T-helper 22 cell (primary cell): Measurements from ENCODE around the gene EPS8L3.
"Not testable (repeated sequence)": the region's sequence is repeated elsewhere in the genome, so short reads cannot be mapped to it uniquely, and the experiment has no call there.

Source experiments
- DNase-seq: peaks from one replicate; pipeline ENCODE4 v3.0.0-alpha.2; 2020; ENCODE audit warnings: low read depth

Gene EPS8L3

GRCh38 chr1:109763646-109764415 is at the start of gene EPS8L3:
Gene EPS8L3 (minus strand): TSS chr1:109763923. CDS start chr1:109761749, 2,174 bp downstream.
- DNase-seq = no peak

- DNase-seq = no peak
Measured at GRCh38 chr1:109812691-109813393, 49.1 kb upstream of the EPS8L3 start.

- no peak for DNase-seq
Measured at GRCh38 chr1:109808703-109809102, 45.0 kb upstream of the EPS8L3 start.

- no peak for DNase-seq
Measured at GRCh38 chr1:109807822-109808680, 44.3 kb upstream of the EPS8L3 start.

- no peak for DNase-seq
Measured at GRCh38 chr1:109807402-109807801, 43.7 kb upstream of the EPS8L3 start.

GRCh38 chr1:109806733-109807400 is 43.1 kb upstream of the EPS8L3 start:
- DNase-seq = no peak

- no peak for DNase-seq
Measured at GRCh38 chr1:109805486-109806165, 41.9 kb upstream of the EPS8L3 start.

GRCh38 chr1:109804660-109805059 is 40.9 kb upstream of the EPS8L3 start:
- no peak for DNase-seq

GRCh38 chr1:109803901-109804331 is 40.2 kb upstream of the EPS8L3 start:
- DNase-seq = no peak

DNA sequence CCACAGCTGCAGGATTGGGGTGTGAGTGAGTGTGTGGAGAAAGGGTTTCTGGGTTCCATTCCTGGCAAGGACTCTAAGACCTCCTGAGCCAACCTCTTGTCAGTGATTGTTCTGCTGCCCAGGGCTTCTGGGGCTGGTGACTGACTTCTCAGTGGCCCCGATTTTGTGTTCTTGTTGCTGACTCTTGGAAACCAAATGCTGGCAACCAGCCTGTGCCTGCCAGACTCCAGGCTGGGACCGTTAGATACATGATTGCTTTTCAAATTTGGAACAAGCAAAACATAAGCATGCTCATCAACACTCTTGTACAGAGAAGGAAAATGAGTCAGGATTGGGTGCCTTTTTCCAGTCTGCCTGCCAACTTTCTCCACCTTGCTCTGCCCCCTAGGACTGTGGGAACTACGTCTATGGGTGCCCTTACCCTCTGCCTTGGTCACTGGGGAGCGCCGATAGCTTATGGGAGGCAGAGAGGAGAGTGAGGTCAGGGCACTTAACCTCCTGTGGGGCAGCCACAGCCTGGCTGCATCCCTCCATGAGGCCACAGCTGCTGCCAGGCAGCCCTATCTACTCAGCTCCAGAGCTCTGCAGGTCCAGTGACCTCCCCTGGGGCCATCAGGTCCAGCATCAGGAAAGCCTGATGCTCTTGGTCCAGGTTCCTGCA is 39.3 kb upstream of the EPS8L3 start:
- DNase-seq = no peak

- peak; percentile 41 for DNase-seq
Measured at GRCh38 chr1:109802136-109802900, 38.6 kb upstream of the EPS8L3 start.

- no peak for DNase-seq
Measured at GRCh38 chr1:109801791-109802135, 38.0 kb upstream of the EPS8L3 start.

- DNase-seq = no peak
Measured at GRCh38 chr1:109800291-109800690, 36.6 kb upstream of the EPS8L3 start.

- DNase-seq = no peak
Measured at GRCh38 chr1:109799445-109799844, 35.7 kb upstream of the EPS8L3 start.

GRCh38 chr1:109797303-109797595 is 33.5 kb upstream of the EPS8L3 start:
- DNase-seq = not testable (repeated sequence)

DNA sequence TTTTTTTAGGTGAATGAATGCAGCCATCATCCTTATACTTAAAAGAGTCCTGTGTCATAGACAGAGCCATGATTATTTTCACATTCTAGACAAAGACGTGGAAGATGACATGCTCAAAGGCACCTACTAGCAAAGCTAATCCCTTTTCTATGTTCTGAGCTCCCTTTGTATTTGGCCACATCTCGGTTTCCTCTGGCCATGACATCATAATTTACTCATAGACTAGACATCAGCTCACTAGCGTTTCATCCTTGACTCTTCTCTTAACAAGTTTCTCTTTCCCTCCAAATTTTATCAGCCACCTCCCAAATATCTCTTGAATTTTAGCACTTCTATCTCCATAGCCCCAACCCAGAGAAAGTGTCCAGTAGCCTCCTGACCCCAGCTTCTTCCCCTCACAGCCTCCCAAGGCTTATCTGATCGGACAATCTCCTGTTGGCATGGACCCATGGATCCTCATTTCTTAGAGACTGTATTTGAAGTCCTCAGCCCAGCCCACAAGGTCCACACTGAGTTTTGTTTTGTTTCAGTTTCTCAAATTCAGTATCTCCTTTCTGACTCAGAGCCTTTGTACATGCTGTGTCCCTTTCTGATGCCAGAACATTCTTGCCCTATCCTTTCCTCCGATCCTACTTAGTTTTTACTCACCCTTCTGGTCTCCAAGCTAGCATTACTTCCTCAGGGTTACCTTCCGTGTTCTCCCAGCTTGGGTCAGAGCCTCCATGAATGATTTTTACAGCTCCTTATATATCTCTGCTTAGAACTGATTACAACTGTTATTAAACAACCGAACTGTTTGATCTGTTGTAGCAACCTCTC is 33.0 kb upstream of the EPS8L3 start:
- no peak for DNase-seq

DNA sequence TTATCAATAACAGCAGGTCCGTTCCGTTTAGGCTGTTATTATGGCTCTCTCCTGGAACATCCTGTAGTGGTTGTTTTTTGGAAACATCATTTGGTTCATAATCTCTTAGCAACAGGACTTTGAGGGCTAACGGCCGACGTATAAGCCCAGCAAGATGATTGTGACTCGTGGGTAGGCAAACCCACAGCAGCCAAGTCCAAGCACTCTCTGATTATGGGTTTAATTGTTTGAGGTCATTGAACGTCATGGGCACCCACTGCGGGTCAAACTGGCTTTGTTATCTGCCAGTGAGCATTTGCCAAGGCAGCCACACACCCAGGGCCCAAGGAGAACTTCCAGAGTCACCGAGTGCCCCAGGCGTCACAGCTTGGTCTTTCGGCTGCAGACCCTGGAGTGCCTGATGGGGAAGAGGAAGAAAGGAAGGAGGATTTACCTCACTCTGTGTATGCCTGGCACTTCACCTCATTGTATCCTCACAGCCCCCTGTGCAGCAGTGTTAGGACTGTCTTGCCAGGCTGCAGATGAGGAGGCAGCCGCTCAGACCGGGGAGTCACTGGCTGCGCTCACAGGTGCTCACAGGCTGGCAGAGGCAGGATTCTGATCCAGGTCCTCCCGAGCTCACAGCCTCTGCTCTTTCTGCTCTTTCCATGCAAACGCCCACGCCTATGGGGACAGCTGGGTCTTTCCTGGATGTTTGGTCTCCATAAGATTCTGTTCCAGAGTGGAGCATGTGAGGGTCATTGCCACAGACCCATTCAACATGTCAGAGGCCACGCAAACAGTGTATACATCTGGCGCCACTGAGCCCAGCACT is 30.8 kb upstream of the EPS8L3 start:
- DNase-seq = no peak

GRCh38 chr1:109793486-109794318 is 30.0 kb upstream of the EPS8L3 start:
- peak; percentile 15 for DNase-seq
